Activated CD8-positive, alpha-beta memory T cell treated with anti-CD3 and anti-CD28 coated beads for 48 hours (primary cell): ENCODE measurements around the gene MGMT.

Source experiments
- DNase-seq, 3 experiments: peaks; one replicate each; pipeline ENCODE4 v3.0.0-alpha.2; 2020; ENCODE audit warnings: low read depth in 2 of 3, low spot score in 2 of 3

Gene MGMT

GRCh38 chr10:129704786-129705525, 237.9 kb downstream of the MGMT start:
- DNase-seq = no peak

GRCh38 chr10:129705676-129706075, 238.6 kb downstream of the MGMT start:
- DNase-seq = no peak

- DNase-seq = no peak
Measured at GRCh38 chr10:129706081-129706480, 239.0 kb downstream of the MGMT start.

- no peak for DNase-seq
Measured at GRCh38 chr10:129706523-129706922, 239.5 kb downstream of the MGMT start.

GRCh38 chr10:129707406-129708388, 240.7 kb downstream of the MGMT start:
- DNase-seq = no peak

- DNase-seq = no peak
Measured at GRCh38 chr10:129709101-129709500, 242.1 kb downstream of the MGMT start.

- DNase-seq = no peak
Measured at GRCh38 chr10:129709627-129710509, 242.8 kb downstream of the MGMT start.

- no peak for DNase-seq
Measured at GRCh38 chr10:129710510-129710847, 243.4 kb downstream of the MGMT start.

GRCh38 chr10:129711291-129711690, 244.2 kb downstream of the MGMT start:
- DNase-seq = no peak

- no peak for DNase-seq
Measured at GRCh38 chr10:129712000-129712399, 245.0 kb downstream of the MGMT start.

- DNase-seq = no peak
Measured at GRCh38 chr10:129713659-129714265, 246.7 kb downstream of the MGMT start.

- DNase-seq = no peak
Measured at GRCh38 chr10:129715805-129716204, 248.8 kb downstream of the MGMT start.

GRCh38 chr10:129716211-129716681, 249.2 kb downstream of the MGMT start:
- no peak for DNase-seq

GRCh38 chr10:129716881-129717280, 249.8 kb downstream of the MGMT start:
- DNase-seq = no peak

- DNase-seq = no peak
Measured at GRCh38 chr10:129717816-129718547, 250.9 kb downstream of the MGMT start.

- no peak for DNase-seq
Measured at GRCh38 chr10:129718548-129719414, 251.7 kb downstream of the MGMT start.

GRCh38 chr10:129719415-129719739, 252.3 kb downstream of the MGMT start:
- no peak for DNase-seq

GRCh38 chr10:129719889-129720590, 253.0 kb downstream of the MGMT start:
- no peak for DNase-seq

- DNase-seq = no peak
Measured at GRCh38 chr10:129725011-129725410, 258.0 kb downstream of the MGMT start.
